ACHN (cell line): ENCODE results near the gene VWCE.

ENCODE experiments used
- DNase-seq: peaks from one replicate; pipeline ENCODE4 v3.0.0-alpha.2; 2015
- in situ Hi-C: cut with HindIII; loops from 2 replicates; pipeline ENCODE4 v1.10.0; 2017; ENCODE audit warnings: low sequenced_read_pairs, low pct_ligation_motif_present, low pct_unique_long_range_greater_than_20kb

VWCE gene

GRCh38 chr11:61294717-61295595 is at the start of gene VWCE:
TSS of gene VWCE (minus strand) at chr11:61295316. CDS start at chr11:61295037, 279 bp downstream.
- DNase-seq: peak; percentile 69
- in situ Hi-C loops: no loop called here

- no peak for DNase-seq
- in situ Hi-C loops: no loop called here
Observed at GRCh38 chr11:61343792-61344745, 49.0 kb upstream of the VWCE start.

GRCh38 chr11:61342207-61342803 is 47.2 kb upstream of the VWCE start:
- no peak for DNase-seq
- in situ Hi-C loops: no loop called here

- in situ Hi-C loops: no loop called here
- DNase-seq: no peak
Observed at GRCh38 chr11:61341706-61342105, 46.6 kb upstream of the VWCE start.

GRCh38 chr11:61340979-61341378 is 45.9 kb upstream of the VWCE start:
- no peak for DNase-seq
- in situ Hi-C loops: no loop called here

- in situ Hi-C loops: no loop called here
- DNase-seq: no peak
Observed at GRCh38 chr11:61339490-61339878, 44.4 kb upstream of the VWCE start.

GRCh38 chr11:61338783-61339489 is 43.8 kb upstream of the VWCE start:
- DNase-seq: no peak
- in situ Hi-C loops: no loop called here

GRCh38 chr11:61337706-61338470 is 42.8 kb upstream of the VWCE start:
- in situ Hi-C loops: no loop called here
- no peak for DNase-seq

- in situ Hi-C loops: no loop called here
- DNase-seq: peak; percentile 76
Observed at GRCh38 chr11:61336171-61336935, 41.2 kb upstream of the VWCE start.

GRCh38 chr11:61335355-61335710 is 40.2 kb upstream of the VWCE start:
- DNase-seq: no peak
- in situ Hi-C loops: no loop called here

GRCh38 chr11:61334434-61335354 is 39.6 kb upstream of the VWCE start:
- DNase-seq: peak; percentile 8
- in situ Hi-C loops: no loop called here

GRCh38 chr11:61333550-61334433 is 38.7 kb upstream of the VWCE start:
- no peak for DNase-seq
- in situ Hi-C loops: no loop called here

GRCh38 chr11:61332797-61333549 is 37.9 kb upstream of the VWCE start, which contains the start of the genes DDB1 and TKFC:
TSS of gene DDB1 (minus strand) at chr11:61333105. CDS start at chr11:61332968, 137 bp downstream.
TSS of gene TKFC (plus strand) at chr11:61333228. CDS start at chr11:61334729, 1,501 bp downstream.
- peak; percentile 89 for DNase-seq
- in situ Hi-C loops: no loop called here

- DNase-seq: peak; percentile 21
- in situ Hi-C loops: no loop called here
Observed at GRCh38 chr11:61332281-61332796, 37.2 kb upstream of the VWCE start.
